GM18507 (cell line): ENCODE results near the gene SLC25A6.
A peak's percentile ranks its signal among the peaks of the same experiment; 100 is the strongest.
"Not testable (repeated sequence)": the region's sequence is repeated elsewhere in the genome, so short reads cannot be mapped to it uniquely, and the experiment has no call there.

Experiments
- DNase-seq: peaks from one replicate; pipeline ENCODE4 v3.0.0; 2011; ENCODE audit warnings: low read depth; ENCODE audit not compliant: insufficient read length; ENCODE audit errors: extremely low spot score
- FAIRE-seq: peaks from 2 replicates; lab custom pipeline; 2011; peaks lifted over from hg19 to GRCh38; lab: Jason Lieb, UNC

SLC25A6 gene

GRCh38 chrX:1391707-1392375 is at the start of gene SLC25A6:
Gene SLC25A6, minus strand, starts transcription at chrX:1392113. Its CDS starts 104 bp downstream, at chrX:1392009.
- peak; percentile 98 for FAIRE-seq
- DNase-seq, result peak; percentile 98

- FAIRE-seq, result no peak
- no peak for DNase-seq
Measured at GRCh38 chrX:1440506-1440905, 48.6 kb upstream of the SLC25A6 start.

DNA sequence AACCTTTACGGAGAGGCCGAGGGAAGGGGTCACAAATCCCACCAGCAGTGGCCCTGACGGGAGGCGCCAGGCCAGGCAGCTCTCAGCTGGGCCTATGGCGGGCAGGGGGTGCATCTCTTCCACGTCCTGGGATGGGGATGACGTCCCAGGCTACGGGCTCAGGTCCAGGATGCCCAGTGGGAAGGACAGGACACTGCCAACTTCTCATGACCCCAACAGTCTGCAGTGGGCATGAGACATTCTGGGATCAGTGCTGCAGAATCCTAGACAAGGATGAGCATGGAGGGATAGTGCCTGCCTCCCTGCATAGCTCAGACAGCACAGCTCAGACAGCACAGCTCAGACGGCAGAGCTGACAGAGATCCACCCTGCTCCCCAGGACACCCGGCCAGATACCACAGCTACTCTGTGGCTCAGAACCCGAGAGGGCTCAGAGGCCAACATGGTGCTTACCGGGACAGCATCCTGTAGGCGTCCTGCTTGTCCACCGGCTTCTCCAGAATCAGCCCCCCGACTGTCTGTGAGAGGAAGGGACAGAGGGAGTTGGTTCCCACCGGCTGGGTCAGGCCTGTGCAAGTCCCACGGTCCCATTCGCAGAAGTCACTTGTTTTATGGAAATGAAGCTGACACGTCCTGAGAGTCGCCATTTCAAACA is 43.5 kb upstream of the SLC25A6 start:
- FAIRE-seq (no peak), DNase-seq (no peak)

DNA sequence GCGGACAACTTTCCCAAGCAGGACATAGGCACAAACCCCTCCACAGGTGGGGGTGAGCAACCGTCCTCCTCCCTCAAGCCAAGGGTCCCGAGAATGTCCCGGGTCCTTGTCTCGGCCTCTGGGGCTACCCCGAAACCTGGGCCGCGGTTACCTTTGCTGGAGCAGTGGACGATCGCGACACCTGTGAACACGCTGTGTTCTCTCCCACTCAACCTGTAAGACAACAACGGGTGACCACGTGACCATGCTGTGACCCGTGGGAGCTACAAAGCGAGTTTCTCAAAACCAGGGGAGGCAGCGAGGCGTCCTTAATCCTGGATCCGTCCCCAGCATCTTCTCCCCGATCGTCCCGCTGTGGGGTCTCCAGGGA is 42.9 kb upstream of the SLC25A6 start:
- FAIRE-seq, result no peak
- no peak for DNase-seq

DNA sequence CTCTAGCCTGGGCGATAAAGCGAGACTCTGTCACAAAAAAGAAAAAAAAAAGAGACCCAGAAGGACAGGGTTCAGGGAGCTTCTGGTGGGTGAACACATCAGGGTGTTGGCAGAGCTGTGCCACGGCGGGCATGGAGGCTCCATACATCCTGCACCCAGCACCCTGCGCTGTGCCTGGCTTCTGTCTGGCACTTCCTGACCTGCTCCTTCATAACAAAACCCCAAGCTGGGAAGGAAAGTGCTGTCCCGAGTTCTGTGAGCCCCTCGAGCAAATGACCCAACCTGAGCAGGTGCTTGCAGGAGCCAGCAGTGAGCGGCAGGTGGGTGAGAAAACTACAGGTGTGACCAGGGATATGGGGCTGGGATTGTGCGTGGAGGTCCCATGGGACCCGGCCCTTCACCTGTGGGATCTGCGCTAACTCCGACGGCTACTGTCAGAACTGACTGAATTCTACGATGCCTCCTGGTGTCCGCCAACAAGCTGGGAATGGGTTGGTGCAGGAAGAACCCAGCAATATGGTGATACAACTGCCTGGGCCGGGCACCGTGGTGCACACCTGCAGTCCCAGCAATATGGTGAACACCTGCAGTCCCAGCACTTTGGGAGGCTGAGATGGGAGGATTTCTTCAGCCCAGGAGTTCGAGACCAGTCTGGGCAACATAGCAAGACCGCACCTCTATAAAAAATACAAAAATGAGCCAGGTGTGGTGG is 41.9 kb upstream of the SLC25A6 start:
- DNase-seq (no peak), FAIRE-seq (no peak)

GRCh38 chrX:1430451-1430850 is 38.5 kb upstream of the SLC25A6 start:
- no peak for FAIRE-seq

GRCh38 chrX:1427756-1428155 is 35.8 kb upstream of the SLC25A6 start:
- FAIRE-seq, result no peak
- DNase-seq, result no peak

More at GRCh38 chrX:1430451-1430850, 38.5 kb upstream of the SLC25A6 start:
- no peak for DNase-seq

GRCh38 chrX:1426321-1426720 is 34.4 kb upstream of the SLC25A6 start:
- DNase-seq, FAIRE-seq: not testable (repeated sequence)

GRCh38 chrX:1425381-1425780 is 33.5 kb upstream of the SLC25A6 start:
- FAIRE-seq, result no peak

GRCh38 chrX:1424147-1424851 is 32.4 kb upstream of the SLC25A6 start:
- FAIRE-seq (no peak), DNase-seq (no peak)

More at GRCh38 chrX:1425381-1425780, 33.5 kb upstream of the SLC25A6 start:
- no peak for DNase-seq

DNA sequence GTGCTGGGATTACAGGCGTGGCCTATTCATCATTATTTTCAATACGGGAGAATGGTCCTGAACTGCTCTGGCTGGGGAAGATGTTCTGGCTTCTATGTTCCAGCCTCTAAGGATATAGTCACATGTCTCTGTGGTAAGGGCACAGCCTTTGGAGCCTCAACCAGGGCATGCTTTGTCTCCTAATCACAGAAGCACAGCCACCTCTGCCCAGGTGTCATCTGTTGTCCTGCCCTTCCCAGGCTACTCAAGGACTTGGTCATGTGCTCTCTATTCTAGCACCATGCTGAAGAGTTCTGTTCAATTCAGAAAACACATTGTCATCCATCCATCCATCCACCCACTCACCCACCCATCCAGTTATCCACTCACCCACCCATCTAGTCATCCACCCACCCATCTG is 31.3 kb upstream of the SLC25A6 start:
- FAIRE-seq, result no peak
- DNase-seq, result no peak

DNA sequence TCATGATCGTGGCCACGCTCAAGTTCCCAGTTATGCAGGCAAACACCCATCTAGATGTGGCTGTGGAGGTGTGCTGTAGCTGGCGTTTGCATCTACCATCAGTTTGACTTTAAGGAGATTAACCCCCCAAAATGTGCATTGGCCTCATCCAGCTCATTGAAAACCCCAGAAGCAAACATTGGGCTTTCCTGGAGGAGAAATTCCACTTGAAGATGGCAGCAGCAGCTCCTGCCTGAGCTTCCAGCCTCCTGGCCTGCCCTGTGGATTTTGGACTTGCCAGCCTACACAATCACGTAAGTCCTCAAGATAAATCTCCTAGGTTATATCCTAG is 30.2 kb upstream of the SLC25A6 start:
- FAIRE-seq (no peak), DNase-seq (no peak)

DNA sequence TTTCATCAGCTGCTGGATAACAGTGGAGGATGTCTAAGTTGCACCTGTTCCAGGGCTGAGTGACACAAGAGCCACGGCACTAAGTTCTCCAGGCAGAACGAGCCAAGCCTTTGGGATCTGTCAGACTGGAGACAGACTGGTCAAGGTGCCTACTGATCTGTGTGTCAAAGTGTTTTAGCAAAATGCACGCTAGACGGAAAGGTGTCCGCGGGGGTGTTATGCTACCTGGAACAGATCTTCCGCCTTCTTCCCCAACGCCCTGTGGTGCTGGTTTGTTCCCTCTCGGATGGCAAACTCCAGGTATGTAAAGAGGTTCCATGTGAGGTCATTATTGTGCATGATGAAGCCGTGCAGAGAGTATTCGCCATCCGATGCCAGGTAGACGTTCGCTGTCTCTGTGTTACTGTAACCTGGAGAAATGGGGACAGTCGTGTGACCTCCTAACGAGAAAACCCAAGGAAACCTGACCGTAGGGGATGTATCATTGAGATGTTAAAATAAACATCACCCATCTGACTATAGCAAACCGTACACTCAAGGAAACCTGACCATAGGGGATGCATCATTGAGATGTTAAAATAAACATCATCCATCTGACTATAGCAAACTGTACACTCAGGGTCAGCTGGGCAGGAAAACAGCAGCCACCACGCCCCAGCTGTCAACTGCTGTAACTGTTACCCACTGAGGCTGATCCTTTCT is 29.7 kb upstream of the SLC25A6 start:
- DNase-seq (no peak), FAIRE-seq (no peak)

- DNase-seq (no peak), FAIRE-seq (no peak)
Measured at GRCh38 chrX:1420371-1420770, 28.5 kb upstream of the SLC25A6 start.

GRCh38 chrX:1419545-1420355 is 27.8 kb upstream of the SLC25A6 start:
- FAIRE-seq, result no peak
- DNase-seq, result no peak

GRCh38 chrX:1418901-1419544 is 27.1 kb upstream of the SLC25A6 start:
- DNase-seq, result no peak
- FAIRE-seq, result no peak

DNA sequence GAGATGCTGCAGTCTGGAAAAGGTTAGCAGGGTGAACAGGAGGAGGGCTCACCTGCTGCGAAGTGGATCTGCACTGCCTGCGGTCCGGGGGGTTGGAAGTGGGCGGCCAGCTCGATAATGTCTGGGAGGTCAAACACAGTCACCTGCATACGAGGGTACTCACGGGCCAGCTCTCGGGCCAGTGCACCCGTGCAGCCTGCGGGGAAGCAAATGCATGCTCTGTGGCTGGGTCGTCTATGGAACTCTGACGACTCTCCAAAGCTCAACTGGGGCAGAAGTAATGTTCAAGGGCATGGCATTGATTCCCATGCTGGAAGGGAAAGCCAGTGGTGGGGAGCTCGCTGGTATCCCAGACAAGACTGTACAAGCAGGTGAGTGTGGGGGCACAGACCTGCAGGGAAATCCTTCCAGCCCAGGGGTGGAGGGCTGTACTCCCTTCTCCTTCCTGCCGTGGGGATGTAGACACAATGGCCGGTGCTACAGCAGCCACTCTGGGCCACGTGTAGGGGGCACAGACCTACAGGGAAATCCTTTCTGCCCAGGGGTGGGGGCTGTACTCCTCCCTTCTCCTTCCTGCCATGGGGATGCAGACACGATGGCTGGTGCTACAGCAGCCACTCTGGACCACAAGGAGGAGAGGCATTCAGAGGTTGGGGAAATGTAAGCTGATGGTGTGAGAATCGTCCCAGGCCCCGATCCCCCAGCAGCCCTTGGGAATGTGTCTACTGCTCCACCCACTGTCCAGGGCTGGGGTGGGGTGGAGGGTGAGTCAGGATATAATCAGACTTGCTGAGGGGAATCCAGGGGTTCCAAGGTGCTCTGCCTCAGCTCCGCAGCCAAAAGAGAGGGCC is 26.2 kb upstream of the SLC25A6 start:
- no peak for FAIRE-seq
- DNase-seq, result no peak
